Measurements from ENCODE around the gene PLXNA1.

DNA sequence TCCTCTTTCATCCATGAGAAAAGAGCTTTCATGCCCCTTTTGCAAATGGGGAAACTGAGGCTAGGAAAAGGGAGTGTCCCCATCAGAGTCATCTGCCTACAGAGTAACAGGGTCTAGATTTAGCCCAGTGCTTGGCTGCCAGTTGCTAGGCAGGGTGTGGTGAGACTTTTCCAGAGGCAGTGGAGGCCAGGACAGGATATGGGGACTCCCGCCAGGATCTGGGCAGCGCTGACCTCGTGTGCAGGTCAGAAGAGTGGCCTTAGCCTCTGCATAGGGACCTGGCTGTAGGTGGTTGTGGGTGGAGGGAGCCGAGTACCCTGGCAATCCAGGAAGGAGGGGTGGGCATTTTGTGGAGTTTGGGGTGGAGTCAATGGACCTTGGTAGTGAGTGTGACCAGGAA is 4.2 kb downstream of the PLXNA1 start:
- TF ChIP-seq EZH2phosphoT487 (IDR thresholded peaks at IDR 0.05; ENCODE audit: low read depth, severe bottlenecking, unreplicated experiment) (no peak), EZH2 (IDR thresholded peaks at IDR 0.05; ENCODE audit: borderline replicate concordance) (no peak)
- TF ChIP-seq, protein P1, sequence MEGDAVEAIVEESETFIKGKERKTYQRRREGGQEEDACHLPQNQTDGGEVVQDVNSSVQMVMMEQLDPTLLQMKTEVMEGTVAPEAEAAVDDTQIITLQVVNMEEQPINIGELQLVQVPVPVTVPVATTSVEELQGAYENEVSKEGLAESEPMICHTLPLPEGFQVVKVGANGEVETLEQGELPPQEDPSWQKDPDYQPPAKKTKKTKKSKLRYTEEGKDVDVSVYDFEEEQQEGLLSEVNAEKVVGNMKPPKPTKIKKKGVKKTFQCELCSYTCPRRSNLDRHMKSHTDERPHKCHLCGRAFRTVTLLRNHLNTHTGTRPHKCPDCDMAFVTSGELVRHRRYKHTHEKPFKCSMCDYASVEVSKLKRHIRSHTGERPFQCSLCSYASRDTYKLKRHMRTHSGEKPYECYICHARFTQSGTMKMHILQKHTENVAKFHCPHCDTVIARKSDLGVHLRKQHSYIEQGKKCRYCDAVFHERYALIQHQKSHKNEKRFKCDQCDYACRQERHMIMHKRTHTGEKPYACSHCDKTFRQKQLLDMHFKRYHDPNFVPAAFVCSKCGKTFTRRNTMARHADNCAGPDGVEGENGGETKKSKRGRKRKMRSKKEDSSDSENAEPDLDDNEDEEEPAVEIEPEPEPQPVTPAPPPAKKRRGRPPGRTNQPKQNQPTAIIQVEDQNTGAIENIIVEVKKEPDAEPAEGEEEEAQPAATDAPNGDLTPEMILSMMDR (IDR thresholded peaks at IDR 0.05; ENCODE audit: poor library complexity) = no peak
